Stomach smooth muscle (tissue), 2 donors: Measurements from ENCODE around the gene TCF4.

ENCODE experiments used
- H3K27ac ChIP-seq: one replicate; pipeline ENCODE4 v1.7.0; 2013; ENCODE audit warnings: mild to moderate bottlenecking, low read length, inconsistent platforms
- H3K27me3 ChIP-seq, 2 donors: one replicate each; pipeline ENCODE4 v1.7.0; 2013; ENCODE audit warnings: low read length in 2 of 2; ENCODE audit not compliant: insufficient read depth in 2 of 2, control insufficient read depth in 1 of 2
- H3K36me3 ChIP-seq, 2 donors: one replicate each; pipeline ENCODE4 v1.7.0; 2013; ENCODE audit warnings: low read length in 2 of 2; ENCODE audit not compliant: control insufficient read depth in 2 of 2, insufficient read depth in 2 of 2
- H3K4me1 ChIP-seq: one replicate; pipeline ENCODE4 v1.7.0; 2013; ENCODE audit warnings: low read length; ENCODE audit not compliant: control insufficient read depth, insufficient read depth
- H3K4me3 ChIP-seq, 2 donors: one replicate each; pipeline ENCODE4 v1.7.0; 2013; ENCODE audit warnings: low read length in 2 of 2
- H3K9ac ChIP-seq, 2 donors: one replicate each; pipeline ENCODE4 v1.7.0; 2013; ENCODE audit warnings: low read length in 2 of 2, mild to moderate bottlenecking in 1 of 2
- H3K9me3 ChIP-seq, 2 donors: one replicate each; pipeline ENCODE4 v1.7.0; 2013; ENCODE audit warnings: low read length in 2 of 2; ENCODE audit not compliant: control insufficient read depth in 2 of 2
- donor health status: healthy.
- donor health status: Pancreatic carcinoma.

The TCF4 gene

GRCh38 chr18:55585920-55586561 is 2.0 kb downstream of the TCF4 start:
- H3K9me3 ChIP-seq, result no peaks in the 10 kb centered on the region
- H3K36me3 ChIP-seq, result no peaks in the 10 kb centered on the region
- H3K27me3 ChIP-seq, result no peaks in the 10 kb centered on the region
- H3K27ac ChIP-seq, result peak overlapping the region; percentile 38
- peaks cover 4% of the 10 kb centered on the region for H3K4me1 ChIP-seq
- H3K4me3 ChIP-seq, result peak overlapping the region; percentile 72 to 82
- peak overlapping the region; percentile 29 to 71 for H3K9ac ChIP-seq

- Histone ChIP-seq H3K36me3 (no peaks in the 10 kb centered on the region), H3K27me3 (no peaks in the 10 kb centered on the region), H3K9ac (peak overlapping the region; percentile 0 to 59), H3K4me1 (peaks cover 4% of the 10 kb centered on the region), H3K9me3 (no peaks in the 10 kb centered on the region), H3K4me3 (peak overlapping the region; percentile 72 to 82), H3K27ac (peak overlapping the region; percentile 38)
Observed at GRCh38 chr18:55585065-55585919, 2.7 kb downstream of the TCF4 start.

GRCh38 chr18:55584201-55584600 is 3.8 kb downstream of the TCF4 start:
- Histone ChIP-seq H3K4me1 (no peaks in the 10 kb centered on the region), H3K27ac (no peak overlapping the region), H3K9ac (no peak overlapping the region), H3K4me3 (no peak overlapping the region), H3K36me3 (no peaks in the 10 kb centered on the region), H3K27me3 (no peaks in the 10 kb centered on the region), H3K9me3 (no peaks in the 10 kb centered on the region)

GRCh38 chr18:55582325-55582724 is 5.7 kb downstream of the TCF4 start:
- Histone ChIP-seq H3K36me3 (no peaks in the 10 kb centered on the region), H3K9me3 (no peaks in the 10 kb centered on the region), H3K27me3 (no peaks in the 10 kb centered on the region), H3K4me3 (no peak overlapping the region), H3K9ac (no peak overlapping the region), H3K27ac (no peak overlapping the region), H3K4me1 (no peaks in the 10 kb centered on the region)

GRCh38 chr18:55579501-55580270 is 8.3 kb downstream of the TCF4 start:
- Histone ChIP-seq H3K36me3 (no peaks in the 10 kb centered on the region), H3K27me3 (no peaks in the 10 kb centered on the region), H3K27ac (no peak overlapping the region), H3K4me1 (no peaks in the 10 kb centered on the region), H3K4me3 (no peak overlapping the region), H3K9me3 (no peaks in the 10 kb centered on the region), H3K9ac (peak overlapping the region in 1 of 2 donors; percentile 11)

GRCh38 chr18:55577812-55578539 is 10.0 kb downstream of the TCF4 start:
- H3K27ac ChIP-seq, result no peak overlapping the region
- H3K4me3 ChIP-seq, result no peak overlapping the region
- no peaks in the 10 kb centered on the region for H3K4me1 ChIP-seq
- H3K27me3 ChIP-seq, result no peaks in the 10 kb centered on the region
- H3K9ac ChIP-seq, result no peak overlapping the region
- H3K36me3 ChIP-seq, result no peaks in the 10 kb centered on the region
- no peaks in the 10 kb centered on the region for H3K9me3 ChIP-seq

GRCh38 chr18:55576001-55576400 is 12.0 kb downstream of the TCF4 start:
- Histone ChIP-seq H3K27ac (no peak overlapping the region), H3K4me1 (no peaks in the 10 kb centered on the region), H3K36me3 (no peaks in the 10 kb centered on the region)

GRCh38 chr18:55575066-55575465 is 12.9 kb downstream of the TCF4 start:
- Histone ChIP-seq H3K27me3 (no peaks in the 10 kb centered on the region), H3K4me3 (no peak overlapping the region), H3K9ac (no peak overlapping the region), H3K4me1 (no peaks in the 10 kb centered on the region), H3K27ac (no peak overlapping the region), H3K36me3 (no peaks in the 10 kb centered on the region), H3K9me3 (no peaks in the 10 kb centered on the region)

More at GRCh38 chr18:55576001-55576400, 12.0 kb downstream of the TCF4 start:
- Histone ChIP-seq H3K4me3 (no peak overlapping the region), H3K27me3 (no peaks in the 10 kb centered on the region), H3K9ac (no peak overlapping the region), H3K9me3 (no peaks in the 10 kb centered on the region)

GRCh38 chr18:55573386-55573785 is 14.6 kb downstream of the TCF4 start:
- Histone ChIP-seq H3K27ac (no peak overlapping the region), H3K9me3 (no peaks in the 10 kb centered on the region), H3K9ac (no peak overlapping the region), H3K4me1 (no peaks in the 10 kb centered on the region), H3K27me3 (no peaks in the 10 kb centered on the region), H3K36me3 (no peaks in the 10 kb centered on the region), H3K4me3 (no peak overlapping the region)

- Histone ChIP-seq H3K4me3 (no peak overlapping the region), H3K27me3 (no peaks in the 10 kb centered on the region), H3K9ac (no peak overlapping the region), H3K27ac (no peak overlapping the region), H3K36me3 (no peaks in the 10 kb centered on the region), H3K4me1 (no peaks in the 10 kb centered on the region), H3K9me3 (no peaks in the 10 kb centered on the region)
Observed at GRCh38 chr18:55570966-55571365, 17.0 kb downstream of the TCF4 start.
